Measurements from ENCODE around the gene CLDN6.
A peak's percentile ranks its signal among the peaks of the same experiment; 100 is the strongest.

DNA sequence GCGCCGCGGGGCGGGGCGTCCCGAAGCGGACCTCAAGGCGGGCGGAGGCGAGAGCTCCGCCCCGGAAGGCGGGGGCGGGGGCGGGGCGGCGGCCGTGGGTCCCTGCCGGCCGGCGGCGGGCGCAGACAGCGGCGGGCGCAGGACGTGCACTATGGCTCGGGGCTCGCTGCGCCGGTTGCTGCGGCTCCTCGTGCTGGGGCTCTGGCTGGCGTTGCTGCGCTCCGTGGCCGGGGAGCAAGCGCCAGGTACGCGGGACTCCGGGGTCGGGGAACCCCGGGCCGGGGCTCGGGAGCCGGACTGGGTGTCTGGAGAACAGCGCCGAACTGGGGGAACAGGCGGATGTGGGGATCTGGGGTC is 2.2 kb upstream of the CLDN6 start, which contains the start of gene TNFRSF12A:
- TF ChIP-seq, protein P1, sequence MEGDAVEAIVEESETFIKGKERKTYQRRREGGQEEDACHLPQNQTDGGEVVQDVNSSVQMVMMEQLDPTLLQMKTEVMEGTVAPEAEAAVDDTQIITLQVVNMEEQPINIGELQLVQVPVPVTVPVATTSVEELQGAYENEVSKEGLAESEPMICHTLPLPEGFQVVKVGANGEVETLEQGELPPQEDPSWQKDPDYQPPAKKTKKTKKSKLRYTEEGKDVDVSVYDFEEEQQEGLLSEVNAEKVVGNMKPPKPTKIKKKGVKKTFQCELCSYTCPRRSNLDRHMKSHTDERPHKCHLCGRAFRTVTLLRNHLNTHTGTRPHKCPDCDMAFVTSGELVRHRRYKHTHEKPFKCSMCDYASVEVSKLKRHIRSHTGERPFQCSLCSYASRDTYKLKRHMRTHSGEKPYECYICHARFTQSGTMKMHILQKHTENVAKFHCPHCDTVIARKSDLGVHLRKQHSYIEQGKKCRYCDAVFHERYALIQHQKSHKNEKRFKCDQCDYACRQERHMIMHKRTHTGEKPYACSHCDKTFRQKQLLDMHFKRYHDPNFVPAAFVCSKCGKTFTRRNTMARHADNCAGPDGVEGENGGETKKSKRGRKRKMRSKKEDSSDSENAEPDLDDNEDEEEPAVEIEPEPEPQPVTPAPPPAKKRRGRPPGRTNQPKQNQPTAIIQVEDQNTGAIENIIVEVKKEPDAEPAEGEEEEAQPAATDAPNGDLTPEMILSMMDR (IDR thresholded peaks at IDR 0.05) = peak in 1 of 6 experiments; percentile 26
- TF ChIP-seq POLR2A (IDR thresholded peaks at IDR 0.05) = peak; percentile 66 to 90

All from thyroid gland (tissue), 4 donors.